ENCODE data around the gene ANKRD22.

Gene ANKRD22

DNA sequence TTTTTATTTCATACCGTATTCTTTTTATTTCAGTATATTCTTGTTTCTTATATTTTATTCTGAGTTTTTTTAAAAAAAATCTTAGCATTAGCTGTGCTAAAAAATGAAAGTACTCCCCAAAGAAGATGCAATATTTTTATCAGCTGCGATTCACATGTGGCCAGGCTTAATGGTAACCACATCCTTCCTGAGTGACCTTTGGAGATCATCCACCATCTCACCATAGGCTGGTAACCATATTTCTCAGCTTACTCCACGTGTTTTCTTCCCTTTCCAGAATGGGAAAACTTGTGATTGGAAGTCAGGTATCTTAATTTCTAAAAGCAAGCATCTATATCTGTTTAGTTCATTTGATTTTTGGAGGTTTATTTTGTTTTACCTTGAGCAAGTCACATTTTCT lies 67.9 kb downstream of the ANKRD22 start:
- TF ChIP-seq CTCF (IDR thresholded peaks at IDR 0.05; ENCODE audit: extremely low read depth, missing control alignments): no peak
- no peak for DNase-seq (ENCODE audit: low spot score)

GRCh38 chr10:88782222-88782621 lies 69.4 kb downstream of the ANKRD22 start:
- no peak for DNase-seq (ENCODE audit: low spot score)
- no peak for TF ChIP-seq CTCF (IDR thresholded peaks at IDR 0.05; ENCODE audit: extremely low read depth, missing control alignments)

GRCh38 chr10:88781206-88781605 lies 70.4 kb downstream of the ANKRD22 start:
- TF ChIP-seq CTCF (IDR thresholded peaks at IDR 0.05; ENCODE audit: extremely low read depth, missing control alignments): no peak
- no peak for DNase-seq (ENCODE audit: low spot score)
